ENCODE measurements around the gene VRK2.

DNA sequence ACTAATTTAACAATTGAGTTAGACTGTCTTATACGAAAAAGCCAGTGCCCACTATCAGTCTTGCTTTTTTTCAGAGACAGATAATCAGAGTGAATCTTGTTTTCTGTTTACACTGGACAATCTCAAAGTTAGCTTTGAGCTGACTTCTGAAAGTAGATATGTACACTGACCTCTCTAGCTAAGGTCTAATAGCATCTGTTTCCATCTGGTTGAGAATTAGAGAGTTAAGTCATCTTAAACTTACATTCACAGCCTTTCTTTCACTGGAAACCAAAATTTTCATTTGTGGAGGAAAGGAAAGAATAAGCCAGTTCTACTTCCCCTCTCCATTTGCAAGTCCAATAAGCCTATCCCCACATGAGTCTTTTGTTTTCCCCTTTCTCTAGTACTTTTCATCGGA, 89.3 kb downstream of the VRK2 start:
- TF ChIP-seq, protein P1, sequence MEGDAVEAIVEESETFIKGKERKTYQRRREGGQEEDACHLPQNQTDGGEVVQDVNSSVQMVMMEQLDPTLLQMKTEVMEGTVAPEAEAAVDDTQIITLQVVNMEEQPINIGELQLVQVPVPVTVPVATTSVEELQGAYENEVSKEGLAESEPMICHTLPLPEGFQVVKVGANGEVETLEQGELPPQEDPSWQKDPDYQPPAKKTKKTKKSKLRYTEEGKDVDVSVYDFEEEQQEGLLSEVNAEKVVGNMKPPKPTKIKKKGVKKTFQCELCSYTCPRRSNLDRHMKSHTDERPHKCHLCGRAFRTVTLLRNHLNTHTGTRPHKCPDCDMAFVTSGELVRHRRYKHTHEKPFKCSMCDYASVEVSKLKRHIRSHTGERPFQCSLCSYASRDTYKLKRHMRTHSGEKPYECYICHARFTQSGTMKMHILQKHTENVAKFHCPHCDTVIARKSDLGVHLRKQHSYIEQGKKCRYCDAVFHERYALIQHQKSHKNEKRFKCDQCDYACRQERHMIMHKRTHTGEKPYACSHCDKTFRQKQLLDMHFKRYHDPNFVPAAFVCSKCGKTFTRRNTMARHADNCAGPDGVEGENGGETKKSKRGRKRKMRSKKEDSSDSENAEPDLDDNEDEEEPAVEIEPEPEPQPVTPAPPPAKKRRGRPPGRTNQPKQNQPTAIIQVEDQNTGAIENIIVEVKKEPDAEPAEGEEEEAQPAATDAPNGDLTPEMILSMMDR (IDR thresholded peaks at IDR 0.05), result no peak
- TF ChIP-seq NR3C1 (CRISPR knock-in tag; conservative IDR thresholded peaks at IDR 0.05; ENCODE audit: low read depth) (no peak), ESRRA (CRISPR knock-in tag; IDR thresholded peaks at IDR 0.05; ENCODE audit: borderline replicate concordance) (no peak), ELF4 (CRISPR knock-in tag; IDR thresholded peaks at IDR 0.05; ENCODE audit: low read depth) (no peak)
